ENCODE data around the gene DYNC1LI1. TPM values are rescaled to one million over a fixed set of nuclear protein-coding genes. Genes with fewer than 3 reads are reported as not detected.

The DYNC1LI1 gene
- total and polyA plus RNA-seq, 2 experiments from 2014 or later, result 45.1 to 48.0 TPM

DNA sequence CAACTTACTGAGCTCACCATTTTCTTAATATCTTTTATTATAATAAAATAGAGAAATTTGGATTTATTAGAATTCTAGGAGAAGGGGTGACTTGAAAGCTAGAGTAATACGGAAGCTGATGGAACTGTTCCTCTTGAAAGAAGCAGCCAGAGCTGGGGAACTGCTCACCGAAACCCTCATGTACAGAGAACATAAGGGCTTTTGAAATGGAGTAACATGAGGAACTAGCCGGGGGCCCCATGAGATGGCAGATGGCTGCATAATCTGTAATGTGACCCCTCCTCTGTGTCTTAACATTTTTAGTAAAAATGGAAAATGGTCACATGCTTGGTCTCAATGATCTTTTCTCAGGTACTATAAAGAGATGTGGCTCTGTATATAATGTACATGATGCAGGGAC is 15.7 kb upstream of the DYNC1LI1 start:
- no peaks in the 10 kb centered on the region for H3K36me3 Mint-ChIP-seq (ENCODE audit: low read depth)
- no peak for ATAC-seq
- peaks cover 1% of the 10 kb centered on the region for H3K27me3 Mint-ChIP-seq (ENCODE audit: insufficient read depth, low read depth, poor library complexity)
- DNase-seq (ENCODE audit: low spot score), result no peak
- no peaks in the 10 kb centered on the region for H4K20me1 ChIP-seq (replicated peaks; ENCODE audit: insufficient read depth)
- H3K9me3 Mint-ChIP-seq, result no peaks in the 10 kb centered on the region
- H3K4me2 ChIP-seq, result no peak overlapping the region
- H3K4me1 Mint-ChIP-seq, result peaks cover 2% of the 10 kb centered on the region; the same call in 2 of the 3 replicates
- peaks cover 3% of the 10 kb centered on the region; the same call in 1 of the 2 replicates for H3F3A ChIP-seq (replicated peaks; ENCODE audit: low read depth)
- H3K27ac ChIP-seq (ENCODE audit: low read depth), result no peak overlapping the region
- H3K4me1 ChIP-seq (ENCODE audit: insufficient read depth), result peaks cover 2% of the 10 kb centered on the region
- H2AFZ ChIP-seq, result no peak overlapping the region
- no peaks in the 10 kb centered on the region for H3K36me3 ChIP-seq (ENCODE audit: insufficient read depth)
- no peak for TF ChIP-seq CREB1 (CRISPR knock-in tag; IDR thresholded peaks at IDR 0.05; ENCODE audit: low read depth)
- TF ChIP-seq ZNF331 (CRISPR knock-in tag; IDR thresholded peaks at IDR 0.05; ENCODE audit: low read depth), result no peak
- H3K79me2 ChIP-seq (replicated peaks; ENCODE audit: insufficient read depth), result no peaks in the 10 kb centered on the region
- no peak overlapping the region for H3K4me3 Mint-ChIP-seq
- 0 out of 2 replicates have a peak, but pooled peaks cover 4% of the 10 kb centered on the region for H3K27me3 ChIP-seq (ENCODE audit: insufficient read depth)
- no peaks in the 10 kb centered on the region for H3K9me2 ChIP-seq (ENCODE audit: insufficient read depth)
- H3K27ac Mint-ChIP-seq, result no peak overlapping the region
- H3K4me3 ChIP-seq, result no peak overlapping the region

DNA sequence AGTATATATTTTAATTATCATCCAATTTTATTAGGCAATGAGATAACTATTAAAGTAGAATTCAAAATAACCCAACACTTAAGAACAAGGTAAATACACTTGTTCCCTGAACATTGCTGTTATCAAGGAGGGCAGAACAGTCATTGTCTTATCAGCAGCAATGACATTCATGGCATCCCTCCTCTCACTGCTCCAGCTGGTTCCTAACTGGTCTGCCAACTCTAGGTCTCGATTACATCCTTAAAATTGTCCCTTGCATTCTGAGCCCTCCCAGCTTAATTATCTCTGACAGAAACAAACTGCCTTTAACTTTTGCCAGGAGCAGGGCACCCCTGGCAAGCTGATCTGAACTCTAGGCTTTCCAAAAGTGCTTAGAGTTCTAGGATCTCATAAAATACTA is 14.0 kb upstream of the DYNC1LI1 start:
- no peaks in the 10 kb centered on the region for H4K20me1 ChIP-seq (replicated peaks; ENCODE audit: insufficient read depth)
- no peaks in the 10 kb centered on the region for H3K36me3 Mint-ChIP-seq (ENCODE audit: low read depth)
- no peak overlapping the region for H3K27ac Mint-ChIP-seq
- no peak overlapping the region for H3K4me3 Mint-ChIP-seq
- no peak overlapping the region; the same call in 1 of the 2 replicates for H2AFZ ChIP-seq
- H3K36me3 ChIP-seq (ENCODE audit: insufficient read depth), result no peaks in the 10 kb centered on the region
- H3K27ac ChIP-seq (ENCODE audit: low read depth), result no peak overlapping the region
- H3K79me2 ChIP-seq (replicated peaks; ENCODE audit: insufficient read depth), result no peaks in the 10 kb centered on the region
- no peaks in the 10 kb centered on the region for H3K27me3 Mint-ChIP-seq (ENCODE audit: insufficient read depth, low read depth, poor library complexity)
- H3K9me2 ChIP-seq (ENCODE audit: insufficient read depth), result no peaks in the 10 kb centered on the region
- ATAC-seq (no peak), DNase-seq (ENCODE audit: low spot score) (no peak)
- H3K4me2 ChIP-seq, result no peak overlapping the region
- no peaks in the 10 kb centered on the region for H3K27me3 ChIP-seq (ENCODE audit: insufficient read depth)
- H3K9me3 Mint-ChIP-seq, result no peaks in the 10 kb centered on the region
- H3F3A ChIP-seq (replicated peaks; ENCODE audit: low read depth), result peaks cover 3% of the 10 kb centered on the region; the same call in 1 of the 2 replicates
- no peak overlapping the region for H3K4me3 ChIP-seq
- H3K4me1 Mint-ChIP-seq, result no peaks in the 10 kb centered on the region
- no peaks in the 10 kb centered on the region for H3K4me1 ChIP-seq (ENCODE audit: insufficient read depth)
- TF ChIP-seq ZNF331 (CRISPR knock-in tag; IDR thresholded peaks at IDR 0.05; ENCODE audit: low read depth) (no peak), EZH2phosphoT487 (IDR thresholded peaks at IDR 0.05; ENCODE audit: unreplicated experiment) (no peak), NANOG (IDR thresholded peaks at IDR 0.05; ENCODE audit: borderline replicate concordance) (no peak), EZH2 (IDR thresholded peaks at IDR 0.05; ENCODE audit: low read depth, unreplicated experiment) (no peak), CREB1 (CRISPR knock-in tag; IDR thresholded peaks at IDR 0.05; ENCODE audit: low read depth) (no peak), JUNB (IDR thresholded peaks at IDR 0.05; ENCODE audit: unreplicated experiment) (no peak), STAT1 (IDR thresholded peaks at IDR 0.05; ENCODE audit: unreplicated experiment) (no peak), ZNF114 (CRISPR knock-in tag; IDR thresholded peaks at IDR 0.05) (no peak)
- TF ChIP-seq, protein P1, sequence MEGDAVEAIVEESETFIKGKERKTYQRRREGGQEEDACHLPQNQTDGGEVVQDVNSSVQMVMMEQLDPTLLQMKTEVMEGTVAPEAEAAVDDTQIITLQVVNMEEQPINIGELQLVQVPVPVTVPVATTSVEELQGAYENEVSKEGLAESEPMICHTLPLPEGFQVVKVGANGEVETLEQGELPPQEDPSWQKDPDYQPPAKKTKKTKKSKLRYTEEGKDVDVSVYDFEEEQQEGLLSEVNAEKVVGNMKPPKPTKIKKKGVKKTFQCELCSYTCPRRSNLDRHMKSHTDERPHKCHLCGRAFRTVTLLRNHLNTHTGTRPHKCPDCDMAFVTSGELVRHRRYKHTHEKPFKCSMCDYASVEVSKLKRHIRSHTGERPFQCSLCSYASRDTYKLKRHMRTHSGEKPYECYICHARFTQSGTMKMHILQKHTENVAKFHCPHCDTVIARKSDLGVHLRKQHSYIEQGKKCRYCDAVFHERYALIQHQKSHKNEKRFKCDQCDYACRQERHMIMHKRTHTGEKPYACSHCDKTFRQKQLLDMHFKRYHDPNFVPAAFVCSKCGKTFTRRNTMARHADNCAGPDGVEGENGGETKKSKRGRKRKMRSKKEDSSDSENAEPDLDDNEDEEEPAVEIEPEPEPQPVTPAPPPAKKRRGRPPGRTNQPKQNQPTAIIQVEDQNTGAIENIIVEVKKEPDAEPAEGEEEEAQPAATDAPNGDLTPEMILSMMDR (conservative IDR thresholded peaks at IDR 0.05; ENCODE audit: low read depth in 2 of 2), result no peak
- TF ChIP-seq, protein P2, sequence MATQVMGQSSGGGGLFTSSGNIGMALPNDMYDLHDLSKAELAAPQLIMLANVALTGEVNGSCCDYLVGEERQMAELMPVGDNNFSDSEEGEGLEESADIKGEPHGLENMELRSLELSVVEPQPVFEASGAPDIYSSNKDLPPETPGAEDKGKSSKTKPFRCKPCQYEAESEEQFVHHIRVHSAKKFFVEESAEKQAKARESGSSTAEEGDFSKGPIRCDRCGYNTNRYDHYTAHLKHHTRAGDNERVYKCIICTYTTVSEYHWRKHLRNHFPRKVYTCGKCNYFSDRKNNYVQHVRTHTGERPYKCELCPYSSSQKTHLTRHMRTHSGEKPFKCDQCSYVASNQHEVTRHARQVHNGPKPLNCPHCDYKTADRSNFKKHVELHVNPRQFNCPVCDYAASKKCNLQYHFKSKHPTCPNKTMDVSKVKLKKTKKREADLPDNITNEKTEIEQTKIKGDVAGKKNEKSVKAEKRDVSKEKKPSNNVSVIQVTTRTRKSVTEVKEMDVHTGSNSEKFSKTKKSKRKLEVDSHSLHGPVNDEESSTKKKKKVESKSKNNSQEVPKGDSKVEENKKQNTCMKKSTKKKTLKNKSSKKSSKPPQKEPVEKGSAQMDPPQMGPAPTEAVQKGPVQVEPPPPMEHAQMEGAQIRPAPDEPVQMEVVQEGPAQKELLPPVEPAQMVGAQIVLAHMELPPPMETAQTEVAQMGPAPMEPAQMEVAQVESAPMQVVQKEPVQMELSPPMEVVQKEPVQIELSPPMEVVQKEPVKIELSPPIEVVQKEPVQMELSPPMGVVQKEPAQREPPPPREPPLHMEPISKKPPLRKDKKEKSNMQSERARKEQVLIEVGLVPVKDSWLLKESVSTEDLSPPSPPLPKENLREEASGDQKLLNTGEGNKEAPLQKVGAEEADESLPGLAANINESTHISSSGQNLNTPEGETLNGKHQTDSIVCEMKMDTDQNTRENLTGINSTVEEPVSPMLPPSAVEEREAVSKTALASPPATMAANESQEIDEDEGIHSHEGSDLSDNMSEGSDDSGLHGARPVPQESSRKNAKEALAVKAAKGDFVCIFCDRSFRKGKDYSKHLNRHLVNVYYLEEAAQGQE (IDR thresholded peaks at IDR 0.05; ENCODE audit: unreplicated experiment), result no peak
- TF ChIP-seq, protein P3, sequence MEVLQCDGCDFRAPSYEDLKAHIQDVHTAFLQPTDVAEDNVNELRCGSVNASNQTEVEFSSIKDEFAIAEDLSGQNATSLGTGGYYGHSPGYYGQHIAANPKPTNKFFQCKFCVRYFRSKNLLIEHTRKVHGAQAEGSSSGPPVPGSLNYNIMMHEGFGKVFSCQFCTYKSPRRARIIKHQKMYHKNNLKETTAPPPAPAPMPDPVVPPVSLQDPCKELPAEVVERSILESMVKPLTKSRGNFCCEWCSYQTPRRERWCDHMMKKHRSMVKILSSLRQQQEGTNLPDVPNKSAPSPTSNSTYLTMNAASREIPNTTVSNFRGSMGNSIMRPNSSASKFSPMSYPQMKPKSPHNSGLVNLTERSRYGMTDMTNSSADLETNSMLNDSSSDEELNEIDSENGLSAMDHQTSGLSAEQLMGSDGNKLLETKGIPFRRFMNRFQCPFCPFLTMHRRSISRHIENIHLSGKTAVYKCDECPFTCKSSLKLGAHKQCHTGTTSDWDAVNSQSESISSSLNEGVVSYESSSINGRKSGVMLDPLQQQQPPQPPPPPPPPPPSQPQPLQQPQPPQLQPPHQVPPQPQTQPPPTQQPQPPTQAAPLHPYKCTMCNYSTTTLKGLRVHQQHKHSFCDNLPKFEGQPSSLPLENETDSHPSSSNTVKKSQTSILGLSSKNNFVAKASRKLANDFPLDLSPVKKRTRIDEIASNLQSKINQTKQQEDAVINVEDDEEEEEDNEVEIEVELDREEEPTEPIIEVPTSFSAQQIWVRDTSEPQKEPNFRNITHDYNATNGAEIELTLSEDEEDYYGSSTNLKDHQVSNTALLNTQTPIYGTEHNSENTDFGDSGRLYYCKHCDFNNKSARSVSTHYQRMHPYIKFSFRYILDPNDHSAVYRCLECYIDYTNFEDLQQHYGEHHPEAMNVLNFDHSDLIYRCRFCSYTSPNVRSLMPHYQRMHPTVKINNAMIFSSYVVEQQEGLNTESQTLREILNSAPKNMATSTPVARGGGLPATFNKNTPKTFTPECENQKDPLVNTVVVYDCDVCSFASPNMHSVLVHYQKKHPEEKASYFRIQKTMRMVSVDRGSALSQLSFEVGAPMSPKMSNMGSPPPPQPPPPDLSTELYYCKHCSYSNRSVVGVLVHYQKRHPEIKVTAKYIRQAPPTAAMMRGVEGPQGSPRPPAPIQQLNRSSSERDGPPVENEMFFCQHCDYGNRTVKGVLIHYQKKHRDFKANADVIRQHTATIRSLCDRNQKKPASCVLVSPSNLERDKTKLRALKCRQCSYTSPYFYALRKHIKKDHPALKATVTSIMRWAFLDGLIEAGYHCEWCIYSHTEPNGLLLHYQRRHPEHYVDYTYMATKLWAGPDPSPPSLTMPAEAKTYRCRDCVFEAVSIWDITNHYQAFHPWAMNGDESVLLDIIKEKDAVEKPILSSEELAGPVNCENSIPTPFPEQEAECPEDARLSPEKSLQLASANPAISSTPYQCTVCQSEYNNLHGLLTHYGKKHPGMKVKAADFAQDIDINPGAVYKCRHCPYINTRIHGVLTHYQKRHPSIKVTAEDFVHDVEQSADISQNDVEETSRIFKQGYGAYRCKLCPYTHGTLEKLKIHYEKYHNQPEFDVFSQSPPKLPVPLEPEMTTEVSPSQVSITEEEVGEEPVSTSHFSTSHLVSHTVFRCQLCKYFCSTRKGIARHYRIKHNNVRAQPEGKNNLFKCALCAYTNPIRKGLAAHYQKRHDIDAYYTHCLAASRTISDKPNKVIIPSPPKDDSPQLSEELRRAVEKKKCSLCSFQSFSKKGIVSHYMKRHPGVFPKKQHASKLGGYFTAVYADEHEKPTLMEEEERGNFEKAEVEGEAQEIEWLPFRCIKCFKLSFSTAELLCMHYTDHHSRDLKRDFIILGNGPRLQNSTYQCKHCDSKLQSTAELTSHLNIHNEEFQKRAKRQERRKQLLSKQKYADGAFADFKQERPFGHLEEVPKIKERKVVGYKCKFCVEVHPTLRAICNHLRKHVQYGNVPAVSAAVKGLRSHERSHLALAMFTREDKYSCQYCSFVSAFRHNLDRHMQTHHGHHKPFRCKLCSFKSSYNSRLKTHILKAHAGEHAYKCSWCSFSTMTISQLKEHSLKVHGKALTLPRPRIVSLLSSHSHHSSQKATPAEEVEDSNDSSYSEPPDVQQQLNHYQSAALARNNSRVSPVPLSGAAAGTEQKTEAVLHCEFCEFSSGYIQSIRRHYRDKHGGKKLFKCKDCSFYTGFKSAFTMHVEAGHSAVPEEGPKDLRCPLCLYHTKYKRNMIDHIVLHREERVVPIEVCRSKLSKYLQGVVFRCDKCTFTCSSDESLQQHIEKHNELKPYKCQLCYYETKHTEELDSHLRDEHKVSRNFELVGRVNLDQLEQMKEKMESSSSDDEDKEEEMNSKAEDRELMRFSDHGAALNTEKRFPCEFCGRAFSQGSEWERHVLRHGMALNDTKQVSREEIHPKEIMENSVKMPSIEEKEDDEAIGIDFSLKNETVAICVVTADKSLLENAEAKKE (CRISPR knock-in tag; IDR thresholded peaks at IDR 0.05), result no peak

Data from GM23338 (cell line).